Fibroblast of lung (primary cell): ENCODE measurements around the gene WDR87. TPM values are rescaled to one million over a fixed set of nuclear protein-coding genes. Genes with fewer than 3 reads are reported as not detected.
"Not testable (repeated sequence)": the region's sequence is repeated elsewhere in the genome, so short reads cannot be mapped to it uniquely, and the experiment has no call there.

Source experiments
- DNase-seq, 2 donors: peaks; one replicate each; pipeline versions ENCODE4 v3.0.0 to v3.0.0-alpha.2; 2010; ENCODE audit warnings: low read depth in 2 of 2
- H2AFZ ChIP-seq: 2 replicates; pipeline ENCODE4 v1.5.1; 2012; ENCODE audit warnings: low read length, control low read depth, inconsistent platforms
- H3K27ac ChIP-seq: 2 replicates; pipeline ENCODE4 v1.5.1; 2011; ENCODE audit warnings: low read length, control low read depth; ENCODE audit not compliant: insufficient read depth
- H3K27me3 ChIP-seq: 2 replicates; pipeline ENCODE4 v1.5.1; 2011; ENCODE audit warnings: mild to moderate bottlenecking, low read length; ENCODE audit not compliant: control insufficient read depth, insufficient read depth
- H3K36me3 ChIP-seq: 2 replicates; pipeline ENCODE4 v1.5.1; 2011; ENCODE audit warnings: low read length; ENCODE audit not compliant: control insufficient read depth, insufficient read depth
- H3K4me1 ChIP-seq: 2 replicates; pipeline ENCODE4 v1.5.1; 2011; ENCODE audit warnings: low read length; ENCODE audit not compliant: control insufficient read depth, insufficient read depth; ENCODE audit errors: extremely low read depth
- H3K4me2 ChIP-seq: 2 replicates; pipeline ENCODE4 v1.5.1; 2011; ENCODE audit warnings: low read length, control low read depth; ENCODE audit not compliant: insufficient read depth; ENCODE audit errors: extremely low read depth
- H3K4me3 ChIP-seq, 4 experiments: fragments of 200-600 bp in 1 of 4; sonication (generic) in 1 of 4; replicated peaks in 1 of 4; 2 replicates each; pipeline ENCODE4 v1.5.1; 2011 to 2016; ENCODE audit warnings: low read length in 4 of 4, low read depth in 3 of 4, mild to moderate bottlenecking in 3 of 4, control low read depth in 2 of 4, inconsistent platforms in 1 of 4, mixed read lengths in 1 of 4; ENCODE audit not compliant: insufficient read depth in 1 of 4; ENCODE audit errors: control extremely low read depth in 1 of 4
- H3K79me2 ChIP-seq: 2 replicates; pipeline ENCODE4 v1.5.1; 2012; ENCODE audit warnings: mild to moderate bottlenecking, low read length, inconsistent platforms; ENCODE audit not compliant: control insufficient read depth, insufficient read depth
- H3K9ac ChIP-seq: 2 replicates; pipeline ENCODE4 v1.5.1; 2011; ENCODE audit warnings: mild to moderate bottlenecking, low read length, control low read depth; ENCODE audit not compliant: insufficient read depth
- H3K9me3 ChIP-seq: 2 replicates; pipeline ENCODE4 v1.5.1; 2012; ENCODE audit warnings: low read depth, low read length; ENCODE audit not compliant: control insufficient read depth, insufficient read depth
- H4K20me1 ChIP-seq: 2 replicates; pipeline ENCODE4 v1.5.1; 2011; ENCODE audit warnings: low read length; ENCODE audit not compliant: control insufficient read depth, insufficient read depth; ENCODE audit errors: extremely low read depth
- EZH2 ChIP-seq: IDR thresholded peaks from 2 replicates; pipeline ENCODE4 v1.5.1; 2012; ENCODE audit warnings: low read length, control low read depth, mild to moderate bottlenecking; ENCODE audit errors: missing control alignments
- polyA plus RNA-seq, 2 donors: library from polyadenylated mRNA; depleted of rRNA in 1 of 2; stranded (reverse) in 1 of 2; unstranded in 1 of 2; fragments of >200 nt; gene quantifications; 2 replicates each; pipeline ENCODE4 v1.2.1, GENCODE V29; 2011 to 2012; ENCODE audit warnings: missing spikeins in 1 of 2
- total RNA-seq: library from RNA; depleted of rRNA; stranded (reverse); fragments of >200 nt; gene quantifications from 2 replicates; pipeline ENCODE4 v1.2.1, GENCODE V29; 2014
- TF ChIP-seq, protein P1 (sequence below), 2 donors: IDR thresholded peaks in 1 of 2; conservative IDR thresholded peaks in 1 of 2; 1 replicate in 1 of 2; 2 replicates in 1 of 2; pipeline ENCODE4 v1.5.1; 2011 to 2012; ENCODE audit warnings: low read length in 2 of 2, control low read depth in 1 of 2, inconsistent platforms in 1 of 2, low read depth in 1 of 2, mild to moderate bottlenecking in 1 of 2

WDR87 gene
- total and polyA plus RNA-seq, 2 donors (not counting 1 experiment from before 2014, with no cell fraction given): not detected

DNA sequence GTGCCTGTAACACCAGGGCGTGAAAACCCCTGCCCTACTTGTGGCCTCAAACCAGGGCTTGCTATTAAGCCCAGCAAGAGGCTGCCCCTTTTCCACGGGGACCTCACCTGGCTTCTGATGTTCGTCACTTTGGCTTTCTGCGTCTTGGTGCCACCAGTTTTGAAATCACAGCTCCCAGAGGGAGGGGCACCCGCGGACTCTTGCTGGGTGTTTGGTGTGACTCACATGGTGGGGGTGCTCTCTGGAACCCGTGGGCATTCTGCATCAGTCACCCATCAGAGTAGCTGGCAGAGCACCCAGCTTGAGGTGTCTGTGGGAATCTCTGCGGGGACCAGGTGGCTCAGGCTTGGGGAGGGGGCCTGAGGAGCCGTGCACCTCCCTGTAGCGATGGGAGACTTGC lies 19.9 kb upstream of the WDR87 start:
- Histone ChIP-seq H3K36me3 (no peaks in the 10 kb centered on the region), H2AFZ (no peak overlapping the region), H3K79me2 (peaks cover 30% of the 10 kb centered on the region), H3K4me3 (no peak overlapping the region), H3K9me3 (no peaks in the 10 kb centered on the region), H3K4me1 (no peaks in the 10 kb centered on the region), H3K27ac (no peak overlapping the region), H3K4me2 (no peak overlapping the region), H3K9ac (no peak overlapping the region), H4K20me1 (no peaks in the 10 kb centered on the region), H3K27me3 (no peaks in the 10 kb centered on the region)
- DNase-seq: no peak
- TF ChIP-seq EZH2: no peak
- TF ChIP-seq, protein P1, sequence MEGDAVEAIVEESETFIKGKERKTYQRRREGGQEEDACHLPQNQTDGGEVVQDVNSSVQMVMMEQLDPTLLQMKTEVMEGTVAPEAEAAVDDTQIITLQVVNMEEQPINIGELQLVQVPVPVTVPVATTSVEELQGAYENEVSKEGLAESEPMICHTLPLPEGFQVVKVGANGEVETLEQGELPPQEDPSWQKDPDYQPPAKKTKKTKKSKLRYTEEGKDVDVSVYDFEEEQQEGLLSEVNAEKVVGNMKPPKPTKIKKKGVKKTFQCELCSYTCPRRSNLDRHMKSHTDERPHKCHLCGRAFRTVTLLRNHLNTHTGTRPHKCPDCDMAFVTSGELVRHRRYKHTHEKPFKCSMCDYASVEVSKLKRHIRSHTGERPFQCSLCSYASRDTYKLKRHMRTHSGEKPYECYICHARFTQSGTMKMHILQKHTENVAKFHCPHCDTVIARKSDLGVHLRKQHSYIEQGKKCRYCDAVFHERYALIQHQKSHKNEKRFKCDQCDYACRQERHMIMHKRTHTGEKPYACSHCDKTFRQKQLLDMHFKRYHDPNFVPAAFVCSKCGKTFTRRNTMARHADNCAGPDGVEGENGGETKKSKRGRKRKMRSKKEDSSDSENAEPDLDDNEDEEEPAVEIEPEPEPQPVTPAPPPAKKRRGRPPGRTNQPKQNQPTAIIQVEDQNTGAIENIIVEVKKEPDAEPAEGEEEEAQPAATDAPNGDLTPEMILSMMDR (conservative IDR thresholded peaks at IDR 0.05 in 1 of 2, IDR thresholded peaks at IDR 0.05 in 1 of 2; ENCODE audit: low read depth in 1 of 2, low read length in 2 of 2): no peak

- Histone ChIP-seq H3K4me2 (no peak overlapping the region), H3K79me2 (peaks cover 28% of the 10 kb centered on the region)
Observed at GRCh38 chr19:37925212-37925611, 18.8 kb upstream of the WDR87 start.

DNA sequence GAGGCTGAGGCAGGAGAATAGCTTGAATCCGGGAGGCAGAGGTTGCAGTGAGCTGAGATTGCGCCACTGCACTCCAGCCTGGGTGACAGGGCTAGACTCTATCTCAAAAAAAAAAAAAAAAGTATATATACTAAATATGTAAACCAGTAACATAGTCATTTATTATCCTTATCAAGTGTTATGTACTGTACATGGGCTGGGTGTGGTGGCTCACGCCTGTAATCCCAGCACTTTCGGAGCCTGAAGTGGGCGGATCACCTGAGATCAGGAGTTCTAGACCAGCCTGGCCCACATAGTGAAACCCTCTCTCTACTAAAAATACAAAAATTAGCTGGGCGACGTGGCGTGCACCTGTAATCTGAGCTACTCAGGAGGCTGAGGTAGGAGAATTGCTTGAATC lies 18.2 kb upstream of the WDR87 start:
- not testable (repeated sequence) for H3K36me3 ChIP-seq, H3K4me2 ChIP-seq, H3K27ac ChIP-seq, H3K4me1 ChIP-seq, H3K27me3 ChIP-seq, H3K9ac ChIP-seq, H2AFZ ChIP-seq, DNase-seq, H3K9me3 ChIP-seq, H3K4me3 ChIP-seq, H4K20me1 ChIP-seq
- H3K79me2 ChIP-seq: peaks cover 28% of the 10 kb centered on the region

More at GRCh38 chr19:37925212-37925611, 18.8 kb upstream of the WDR87 start:
- no peak overlapping the region for H2AFZ ChIP-seq
- H3K27ac ChIP-seq: no peak overlapping the region
- H3K4me1 ChIP-seq: no peaks in the 10 kb centered on the region
- TF ChIP-seq, protein P1 (conservative IDR thresholded peaks at IDR 0.05 in 1 of 2, IDR thresholded peaks at IDR 0.05 in 1 of 2; ENCODE audit: low read depth in 1 of 2, low read length in 2 of 2): no peak
- no peak for TF ChIP-seq EZH2
- H3K4me3 ChIP-seq: no peak overlapping the region
- peaks cover 2% of the 10 kb centered on the region for H3K36me3 ChIP-seq
- H3K9ac ChIP-seq: no peak overlapping the region
- no peaks in the 10 kb centered on the region for H3K27me3 ChIP-seq
- no peaks in the 10 kb centered on the region for H3K9me3 ChIP-seq
- H4K20me1 ChIP-seq: no peaks in the 10 kb centered on the region
- no peak for DNase-seq
